ENCODE measurements around the gene GRIN2A.

Gene GRIN2A

GRCh38 chr16:10067835-10068234 is 114.4 kb downstream of the GRIN2A start:
- H3K4me3 ChIP-seq (ENCODE audit: control insufficient read depth in 1 of 7, extremely low read depth in 1 of 7, insufficient read depth in 4 of 7, low read depth in 2 of 7, low read length in 6 of 7), result no peak overlapping the region
- no peak for DNase-seq
- ChIA-PET POLR2A (no interaction called here), CTCF (no interaction called here)
- H3K36me3 ChIP-seq (ENCODE audit: control insufficient read depth in 4 of 4, insufficient read depth in 4 of 4, low read length in 3 of 4), result no peaks in the 10 kb centered on the region
- peaks cover 0 to 11% (median 0%) of the 10 kb centered on the region in 5 experiments for H3K27me3 ChIP-seq (replicated peaks in 2 of 5; ENCODE audit: control insufficient read depth in 4 of 5, insufficient read depth in 5 of 5, low read length in 4 of 5)
- WGBS (ENCODE audit: insufficient coverage), result 84% methylated on average over 2 of the region's 2 CpGs
- peaks cover 0 to 1% (median 0%) of the 10 kb centered on the region in 5 experiments for H3K9me3 ChIP-seq (ENCODE audit: control extremely low read depth in 1 of 5, control insufficient read depth in 4 of 5, insufficient read depth in 2 of 5, low read depth in 1 of 5, low read length in 4 of 5)
- H3K4me1 ChIP-seq (ENCODE audit: control extremely low read depth in 1 of 4, control insufficient read depth in 4 of 4, insufficient read depth in 4 of 4, low read length in 3 of 4), result no peaks in the 10 kb centered on the region
- no peak overlapping the region for H3K27ac ChIP-seq (ENCODE audit: insufficient read depth in 1 of 2, low read depth in 1 of 2, low read length in 2 of 2, poor library complexity in 1 of 2, severe bottlenecking in 2 of 2)

GRCh38 chr16:10067406-10067805 is 114.8 kb downstream of the GRIN2A start:
- H3K4me1 ChIP-seq (ENCODE audit: control extremely low read depth in 1 of 4, control insufficient read depth in 4 of 4, insufficient read depth in 4 of 4, low read length in 3 of 4), result no peaks in the 10 kb centered on the region
- ChIA-PET CTCF (no interaction called here), POLR2A (no interaction called here)
- no peaks in the 10 kb centered on the region for H3K36me3 ChIP-seq (ENCODE audit: control insufficient read depth in 4 of 4, insufficient read depth in 4 of 4, low read length in 3 of 4)
- peaks cover 0 to 11% (median 0%) of the 10 kb centered on the region in 5 experiments for H3K27me3 ChIP-seq (replicated peaks in 2 of 5; ENCODE audit: control insufficient read depth in 4 of 5, insufficient read depth in 5 of 5, low read length in 4 of 5)
- DNase-seq, result no peak
- peaks cover 0 to 1% (median 0%) of the 10 kb centered on the region in 5 experiments for H3K9me3 ChIP-seq (ENCODE audit: control extremely low read depth in 1 of 5, control insufficient read depth in 4 of 5, insufficient read depth in 2 of 5, low read depth in 1 of 5, low read length in 4 of 5)
- H3K4me3 ChIP-seq (ENCODE audit: control insufficient read depth in 1 of 7, extremely low read depth in 1 of 7, insufficient read depth in 4 of 7, low read depth in 2 of 7, low read length in 6 of 7), result no peak overlapping the region
- H3K27ac ChIP-seq (ENCODE audit: insufficient read depth in 1 of 2, low read depth in 1 of 2, low read length in 2 of 2, poor library complexity in 1 of 2, severe bottlenecking in 2 of 2), result no peak overlapping the region
- WGBS (ENCODE audit: insufficient coverage), result 71% methylated on average over 4 of the region's 4 CpGs

DNA sequence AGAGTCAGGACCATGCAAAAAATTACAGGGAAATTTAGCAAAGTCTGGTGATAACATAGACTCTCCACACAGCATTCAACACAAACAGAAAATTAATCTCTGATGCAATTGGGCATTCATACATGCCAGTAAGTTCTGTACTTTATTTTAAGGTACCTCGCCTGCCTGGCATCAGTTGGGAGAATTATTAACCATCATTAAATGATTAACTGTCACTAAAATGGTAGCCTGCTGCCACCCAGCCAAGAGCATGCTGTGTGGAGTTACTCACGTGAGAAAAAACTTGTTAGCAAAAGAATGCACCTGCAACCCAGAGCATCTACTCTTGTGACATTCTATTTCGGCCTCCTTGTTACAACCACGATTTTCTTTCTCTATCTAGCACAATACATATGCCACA is 117.2 kb downstream of the GRIN2A start:
- POLR2A ChIA-PET, result no interaction called here
- peaks cover 0 to 5% (median 0%) of the 10 kb centered on the region in 5 experiments for H3K27me3 ChIP-seq (replicated peaks in 2 of 5; ENCODE audit: control insufficient read depth in 4 of 5, insufficient read depth in 5 of 5, low read length in 4 of 5)
- no peak for DNase-seq
- H3K4me1 ChIP-seq (ENCODE audit: control extremely low read depth in 1 of 4, control insufficient read depth in 4 of 4, insufficient read depth in 4 of 4, low read length in 3 of 4), result no peaks in the 10 kb centered on the region
- 86% methylated on average over 2 of the region's 4 CpGs for WGBS (ENCODE audit: insufficient coverage)
- no peak overlapping the region for H3K4me3 ChIP-seq (ENCODE audit: control insufficient read depth in 1 of 7, extremely low read depth in 1 of 7, insufficient read depth in 4 of 7, low read depth in 2 of 7, low read length in 6 of 7)
- CTCF ChIA-PET, result no interaction called here
- peaks cover 0 to 1% (median 0%) of the 10 kb centered on the region in 5 experiments for H3K9me3 ChIP-seq (ENCODE audit: control extremely low read depth in 1 of 5, control insufficient read depth in 4 of 5, insufficient read depth in 2 of 5, low read depth in 1 of 5, low read length in 4 of 5)
- H3K36me3 ChIP-seq (ENCODE audit: control insufficient read depth in 4 of 4, insufficient read depth in 4 of 4, low read length in 3 of 4), result no peaks in the 10 kb centered on the region
- no peak overlapping the region for H3K27ac ChIP-seq (ENCODE audit: insufficient read depth in 1 of 2, low read depth in 1 of 2, low read length in 2 of 2, poor library complexity in 1 of 2, severe bottlenecking in 2 of 2)

GRCh38 chr16:10048850-10049249 is 133.4 kb downstream of the GRIN2A start:
- CTCF ChIA-PET, result no interaction called here
- no peak for DNase-seq
- POLR2A ChIA-PET, result no interaction called here
- Histone ChIP-seq H3K27me3 (replicated peaks in 2 of 5; ENCODE audit: control insufficient read depth in 4 of 5, insufficient read depth in 5 of 5, low read length in 4 of 5) (peaks cover 0 to 1% (median 0%) of the 10 kb centered on the region in 5 experiments), H3K4me3 (ENCODE audit: control insufficient read depth in 1 of 7, extremely low read depth in 1 of 7, insufficient read depth in 4 of 7, low read depth in 2 of 7, low read length in 6 of 7) (no peak overlapping the region), H3K27ac (ENCODE audit: insufficient read depth in 1 of 2, low read depth in 1 of 2, low read length in 2 of 2, poor library complexity in 1 of 2, severe bottlenecking in 2 of 2) (no peak overlapping the region), H3K36me3 (ENCODE audit: control insufficient read depth in 4 of 4, insufficient read depth in 4 of 4, low read length in 3 of 4) (no peaks in the 10 kb centered on the region), H3K9me3 (ENCODE audit: control extremely low read depth in 1 of 5, control insufficient read depth in 4 of 5, insufficient read depth in 2 of 5, low read depth in 1 of 5, low read length in 4 of 5) (no peaks in the 10 kb centered on the region), H3K4me1 (ENCODE audit: control extremely low read depth in 1 of 4, control insufficient read depth in 4 of 4, insufficient read depth in 4 of 4, low read length in 3 of 4) (no peaks in the 10 kb centered on the region)
- 68% methylated on average over 2 of the region's 4 CpGs for WGBS (ENCODE audit: insufficient coverage)

DNA sequence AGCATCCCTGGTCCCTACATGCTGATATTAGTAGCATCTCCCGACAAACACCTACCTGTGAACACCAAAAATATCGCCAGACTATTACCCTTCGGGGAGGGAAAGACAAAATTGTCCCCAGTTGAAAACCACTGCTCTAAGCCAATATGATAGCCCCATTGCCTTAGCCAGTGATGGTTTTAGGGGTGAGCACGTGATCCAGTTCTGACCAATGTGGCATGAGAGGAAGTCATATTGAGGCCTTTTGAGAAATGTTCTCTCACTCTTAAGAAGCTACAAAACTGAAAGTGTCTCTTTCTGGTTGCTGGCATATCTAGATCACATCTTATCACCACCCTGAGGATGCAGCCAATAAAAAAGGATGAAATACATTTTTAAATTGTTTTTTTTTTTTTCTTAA is 136.3 kb downstream of the GRIN2A start:
- no peak for DNase-seq
- WGBS (ENCODE audit: insufficient coverage), result 86% methylated on average over 4 of the region's 4 CpGs
- CTCF ChIA-PET, result no interaction called here
- Histone ChIP-seq H3K27ac (ENCODE audit: insufficient read depth in 1 of 2, low read depth in 1 of 2, low read length in 2 of 2, poor library complexity in 1 of 2, severe bottlenecking in 2 of 2) (no peak overlapping the region), H3K27me3 (replicated peaks in 2 of 5; ENCODE audit: control insufficient read depth in 4 of 5, insufficient read depth in 5 of 5, low read length in 4 of 5) (peaks cover 0 to 5% (median 0%) of the 10 kb centered on the region in 5 experiments), H3K4me1 (ENCODE audit: control extremely low read depth in 1 of 4, control insufficient read depth in 4 of 4, insufficient read depth in 4 of 4, low read length in 3 of 4) (no peaks in the 10 kb centered on the region), H3K4me3 (ENCODE audit: control insufficient read depth in 1 of 7, extremely low read depth in 1 of 7, insufficient read depth in 4 of 7, low read depth in 2 of 7, low read length in 6 of 7) (no peak overlapping the region), H3K36me3 (ENCODE audit: control insufficient read depth in 4 of 4, insufficient read depth in 4 of 4, low read length in 3 of 4) (no peaks in the 10 kb centered on the region), H3K9me3 (ENCODE audit: control extremely low read depth in 1 of 5, control insufficient read depth in 4 of 5, insufficient read depth in 2 of 5, low read depth in 1 of 5, low read length in 4 of 5) (no peaks in the 10 kb centered on the region)
- POLR2A ChIA-PET, result no interaction called here

DNA sequence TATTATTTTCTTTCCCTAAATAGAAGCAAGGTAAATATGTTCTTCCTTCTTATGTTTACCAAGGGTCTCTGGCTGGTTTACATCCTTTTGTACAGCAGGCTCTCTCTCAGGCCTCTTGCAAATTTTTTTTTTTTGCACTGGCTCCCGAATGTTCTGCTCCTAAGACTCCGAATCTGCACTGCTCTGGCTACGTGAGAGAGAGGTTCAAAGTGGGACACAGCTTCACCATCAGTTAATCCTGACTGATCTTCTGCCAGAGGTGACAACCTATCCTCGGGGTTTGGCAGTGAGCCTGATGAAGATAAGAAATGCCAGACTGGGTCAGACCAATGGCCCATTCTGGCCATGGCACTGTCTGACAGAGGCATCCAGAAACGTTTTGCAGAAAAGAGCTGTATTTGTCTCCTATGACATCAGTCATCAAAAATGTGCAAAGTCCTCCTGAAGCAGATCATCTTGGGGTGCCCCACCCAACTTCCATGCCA is 136.9 kb downstream of the GRIN2A start:
- Histone ChIP-seq H3K9me3 (ENCODE audit: control extremely low read depth in 1 of 5, control insufficient read depth in 4 of 5, insufficient read depth in 2 of 5, low read depth in 1 of 5, low read length in 4 of 5) (no peaks in the 10 kb centered on the region), H3K4me1 (ENCODE audit: control extremely low read depth in 1 of 4, control insufficient read depth in 4 of 4, insufficient read depth in 4 of 4, low read length in 3 of 4) (no peaks in the 10 kb centered on the region), H3K36me3 (ENCODE audit: control insufficient read depth in 4 of 4, insufficient read depth in 4 of 4, low read length in 3 of 4) (no peaks in the 10 kb centered on the region), H3K27ac (ENCODE audit: insufficient read depth in 1 of 2, low read depth in 1 of 2, low read length in 2 of 2, poor library complexity in 1 of 2, severe bottlenecking in 2 of 2) (no peak overlapping the region), H3K4me3 (ENCODE audit: control insufficient read depth in 1 of 7, extremely low read depth in 1 of 7, insufficient read depth in 4 of 7, low read depth in 2 of 7, low read length in 6 of 7) (no peak overlapping the region), H3K27me3 (replicated peaks in 2 of 5; ENCODE audit: control insufficient read depth in 4 of 5, insufficient read depth in 5 of 5, low read length in 4 of 5) (peaks cover 0 to 10% (median 3%) of the 10 kb centered on the region in 5 experiments)
- ChIA-PET CTCF (no interaction called here), POLR2A (no interaction called here)
- no peak for DNase-seq
- WGBS (ENCODE audit: insufficient coverage), result 44% methylated on average over 5 of the region's 5 CpGs

GRCh38 chr16:10040136-10041080 is 141.8 kb downstream of the GRIN2A start:
- Histone ChIP-seq H3K9me3 (ENCODE audit: control extremely low read depth in 1 of 5, control insufficient read depth in 4 of 5, insufficient read depth in 2 of 5, low read depth in 1 of 5, low read length in 4 of 5) (no peaks in the 10 kb centered on the region), H3K4me1 (ENCODE audit: control extremely low read depth in 1 of 4, control insufficient read depth in 4 of 4, insufficient read depth in 4 of 4, low read length in 3 of 4) (no peaks in the 10 kb centered on the region), H3K4me3 (ENCODE audit: control insufficient read depth in 1 of 7, extremely low read depth in 1 of 7, insufficient read depth in 4 of 7, low read depth in 2 of 7, low read length in 6 of 7) (no peak overlapping the region), H3K36me3 (ENCODE audit: control insufficient read depth in 4 of 4, insufficient read depth in 4 of 4, low read length in 3 of 4) (no peaks in the 10 kb centered on the region), H3K27ac (ENCODE audit: insufficient read depth in 1 of 2, low read depth in 1 of 2, low read length in 2 of 2, poor library complexity in 1 of 2, severe bottlenecking in 2 of 2) (no peak overlapping the region), H3K27me3 (replicated peaks in 2 of 5; ENCODE audit: control insufficient read depth in 4 of 5, insufficient read depth in 5 of 5, low read length in 4 of 5) (peaks cover 0 to 38% (median 12%) of the 10 kb centered on the region in 5 experiments)
- CTCF ChIA-PET, result no interaction called here
- POLR2A ChIA-PET, result no interaction called here
- 56% methylated on average over 11 of the region's 17 CpGs for WGBS (ENCODE audit: insufficient coverage)
- peak in 1 of 3 donors; percentile 20 for DNase-seq

Data from common myeloid progenitor, CD34-positive (primary cell).